PC-9 (cell line): ENCODE results near the gene ORC3.

Experiments
- EZH2 ChIP-seq: fragments of 200-600 bp; sonication (generic); IDR thresholded peaks from 2 replicates; pipeline ENCODE4 v1.8.0; 2017; ENCODE audit warnings: antibody characterized with exemption, low read depth
- TF ChIP-seq, protein P1 (sequence below): fragments of 200-600 bp; sonication (generic); conservative IDR thresholded peaks from 2 replicates; pipeline ENCODE4 v1.6.1; 2017; ENCODE audit warnings: mixed run types, antibody characterized with exemption, mild to moderate bottlenecking, moderate library complexity

DNA sequence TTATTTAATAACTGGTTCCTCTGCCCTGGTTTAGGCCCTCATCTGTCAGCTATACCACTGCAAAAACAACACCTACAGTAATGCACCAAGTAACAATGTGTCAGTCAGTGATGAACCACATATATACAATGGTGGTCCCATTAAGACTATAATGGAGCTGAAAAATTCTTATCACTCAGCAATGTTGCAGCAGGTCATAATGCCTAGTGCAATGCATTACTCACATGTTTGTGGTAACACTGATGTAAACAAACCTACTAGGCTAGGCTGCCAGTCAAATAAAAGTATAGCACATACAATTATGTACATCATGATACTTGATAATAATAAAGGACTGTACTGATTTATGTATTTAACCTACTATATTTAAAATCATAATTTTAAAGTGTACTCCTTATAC, 31.5 kb upstream of the ORC3 start:
- TF ChIP-seq, protein P1, sequence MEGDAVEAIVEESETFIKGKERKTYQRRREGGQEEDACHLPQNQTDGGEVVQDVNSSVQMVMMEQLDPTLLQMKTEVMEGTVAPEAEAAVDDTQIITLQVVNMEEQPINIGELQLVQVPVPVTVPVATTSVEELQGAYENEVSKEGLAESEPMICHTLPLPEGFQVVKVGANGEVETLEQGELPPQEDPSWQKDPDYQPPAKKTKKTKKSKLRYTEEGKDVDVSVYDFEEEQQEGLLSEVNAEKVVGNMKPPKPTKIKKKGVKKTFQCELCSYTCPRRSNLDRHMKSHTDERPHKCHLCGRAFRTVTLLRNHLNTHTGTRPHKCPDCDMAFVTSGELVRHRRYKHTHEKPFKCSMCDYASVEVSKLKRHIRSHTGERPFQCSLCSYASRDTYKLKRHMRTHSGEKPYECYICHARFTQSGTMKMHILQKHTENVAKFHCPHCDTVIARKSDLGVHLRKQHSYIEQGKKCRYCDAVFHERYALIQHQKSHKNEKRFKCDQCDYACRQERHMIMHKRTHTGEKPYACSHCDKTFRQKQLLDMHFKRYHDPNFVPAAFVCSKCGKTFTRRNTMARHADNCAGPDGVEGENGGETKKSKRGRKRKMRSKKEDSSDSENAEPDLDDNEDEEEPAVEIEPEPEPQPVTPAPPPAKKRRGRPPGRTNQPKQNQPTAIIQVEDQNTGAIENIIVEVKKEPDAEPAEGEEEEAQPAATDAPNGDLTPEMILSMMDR: no peak
- no peak for TF ChIP-seq EZH2
